SK-N-SH treated with all-trans-retinoic acid at 6 μM for 48 hours (cell line): ENCODE results near the gene PFKP.

Experiments used
- ATAC-seq: fragments of 200-7000 bp; cut with Tn5 transposase; 3 replicates; pipeline ENCODE4 v1.9.1; 2020; ENCODE audit warnings: mild to moderate bottlenecking, moderate library complexity
- ARNTL ChIP-seq: fragments of 450-650 bp; formaldehyde crosslinking; IDR thresholded peaks from 2 replicates; pipeline ENCODE4 v1.5.0; 2020; ENCODE audit warnings: low read depth, mild to moderate bottlenecking, moderate library complexity, borderline replicate concordance
- BACH2 ChIP-seq: fragments of 250-450 bp; sonication (Bioruptor Pico); IDR thresholded peaks from 2 replicates; pipeline ENCODE4 v1.9.0; 2021; ENCODE audit warnings: mild to moderate bottlenecking, borderline replicate concordance
- CREB5 ChIP-seq: fragments of 250-450 bp; sonication (Bioruptor Pico); IDR thresholded peaks from 2 replicates; pipeline ENCODE4 v1.5.1; 2020; ENCODE audit warnings: low read depth, mild to moderate bottlenecking, moderate library complexity
- CSRNP3 ChIP-seq: fragments of 250-450 bp; sonication (Bioruptor Pico); IDR thresholded peaks from 2 replicates; pipeline ENCODE4 v1.5.1; 2021; ENCODE audit warnings: mild to moderate bottlenecking, moderate library complexity
- ESRRG ChIP-seq: fragments of 250-450 bp; sonication (Bioruptor Pico); IDR thresholded peaks from 2 replicates; pipeline ENCODE4 v1.6.1; 2021; ENCODE audit warnings: mild to moderate bottlenecking
- GLIS3 ChIP-seq: fragments of 250-450 bp; sonication (Bioruptor Pico); IDR thresholded peaks from 2 replicates; pipeline ENCODE4 v1.5.0; 2020; ENCODE audit warnings: mild to moderate bottlenecking, moderate library complexity
- OSR1 ChIP-seq: fragments of 250-450 bp; sonication (Bioruptor Pico); IDR thresholded peaks from 2 replicates; pipeline ENCODE4 v1.8.0; 2022; ENCODE audit warnings: moderate library complexity, mild to moderate bottlenecking, inconsistent platforms
- PATZ1 ChIP-seq: fragments of 250-450 bp; sonication (Bioruptor Pico); IDR thresholded peaks from 2 replicates; pipeline ENCODE4 v1.8.0; 2020; ENCODE audit warnings: mild to moderate bottlenecking, moderate library complexity, borderline replicate concordance
- PPARA ChIP-seq: fragments of 250-450 bp; sonication (Bioruptor Pico); IDR thresholded peaks from 2 replicates; pipeline ENCODE4 v1.5.0; 2020; ENCODE audit warnings: mild to moderate bottlenecking, borderline replicate concordance
- RARB ChIP-seq: fragments of 250-450 bp; sonication (Bioruptor Pico); IDR thresholded peaks from 2 replicates; pipeline ENCODE4 v1.8.0; 2021; ENCODE audit warnings: mild to moderate bottlenecking, moderate library complexity
- SNAI2 ChIP-seq: fragments of 250-450 bp; sonication (Bioruptor Pico); IDR thresholded peaks from 2 replicates; pipeline ENCODE4 v1.5.0; 2020; ENCODE audit warnings: mild to moderate bottlenecking, moderate library complexity
- TCF4 ChIP-seq: fragments of 250-450 bp; sonication (Bioruptor Pico); IDR thresholded peaks from 2 replicates; pipeline ENCODE4 v1.8.0; 2021; ENCODE audit warnings: mild to moderate bottlenecking, moderate library complexity, borderline replicate concordance
- TOX ChIP-seq: fragments of 250-450 bp; sonication (Bioruptor Pico); IDR thresholded peaks from 2 replicates; pipeline ENCODE4 v1.8.0; 2021; ENCODE audit warnings: mild to moderate bottlenecking, moderate library complexity, borderline replicate concordance
- ZC3H10 ChIP-seq: fragments of 250-450 bp; sonication (Bioruptor Pico); IDR thresholded peaks from 2 replicates; pipeline ENCODE4 v1.5.1; 2021; ENCODE audit warnings: mild to moderate bottlenecking, moderate library complexity
- ZFP3 ChIP-seq: fragments of 250-450 bp; sonication (Bioruptor Pico); IDR thresholded peaks from 2 replicates; pipeline ENCODE4 v1.5.0; 2020; ENCODE audit warnings: mild to moderate bottlenecking, moderate library complexity
- ZFP30 ChIP-seq: fragments of 450-650 bp; formaldehyde crosslinking; IDR thresholded peaks from 2 replicates; pipeline ENCODE4 v1.5.0; 2022; ENCODE audit warnings: mild to moderate bottlenecking, moderate library complexity
- ZNF565 ChIP-seq: fragments of 450-650 bp; formaldehyde crosslinking; conservative IDR thresholded peaks from 2 replicates; pipeline ENCODE4 v1.5.0; 2020; ENCODE audit warnings: low read depth, mild to moderate bottlenecking, moderate library complexity
- ZNF8 ChIP-seq: fragments of 450-650 bp; formaldehyde crosslinking; IDR thresholded peaks from 2 replicates; pipeline ENCODE4 v1.5.0; 2020; ENCODE audit warnings: mild to moderate bottlenecking, moderate library complexity
- TF ChIP-seq, protein P1 (sequence below): fragments of 250-450 bp; sonication (Bioruptor Pico); IDR thresholded peaks from 2 replicates; pipeline ENCODE4 v1.8.0; 2021; ENCODE audit warnings: low read depth, mild to moderate bottlenecking, moderate library complexity, borderline replicate concordance

Gene PFKP

GRCh38 chr10:3154666-3155065, 87.3 kb downstream of the PFKP start:
- ATAC-seq = no peak
- TF ChIP-seq PATZ1 (CRISPR knock-in tag) (no peak), SNAI2 (no peak), ZFP3 (no peak), GLIS3 (CRISPR knock-in tag) (no peak), PPARA (CRISPR knock-in tag) (no peak), ZFP30 (no peak), RARB (CRISPR knock-in tag) (no peak), ARNTL (CRISPR knock-in tag) (no peak), CSRNP3 (CRISPR knock-in tag) (no peak)
- TF ChIP-seq, protein P1, sequence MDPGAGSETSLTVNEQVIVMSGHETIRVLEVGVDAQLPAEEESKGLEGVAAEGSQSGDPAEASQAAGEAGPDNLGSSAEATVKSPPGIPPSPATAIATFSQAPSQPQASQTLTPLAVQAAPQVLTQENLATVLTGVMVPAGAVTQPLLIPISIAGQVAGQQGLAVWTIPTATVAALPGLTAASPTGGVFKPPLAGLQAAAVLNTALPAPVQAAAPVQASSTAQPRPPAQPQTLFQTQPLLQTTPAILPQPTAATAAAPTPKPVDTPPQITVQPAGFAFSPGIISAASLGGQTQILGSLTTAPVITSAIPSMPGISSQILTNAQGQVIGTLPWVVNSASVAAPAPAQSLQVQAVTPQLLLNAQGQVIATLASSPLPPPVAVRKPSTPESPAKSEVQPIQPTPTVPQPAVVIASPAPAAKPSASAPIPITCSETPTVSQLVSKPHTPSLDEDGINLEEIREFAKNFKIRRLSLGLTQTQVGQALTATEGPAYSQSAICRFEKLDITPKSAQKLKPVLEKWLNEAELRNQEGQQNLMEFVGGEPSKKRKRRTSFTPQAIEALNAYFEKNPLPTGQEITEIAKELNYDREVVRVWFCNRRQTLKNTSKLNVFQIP (CRISPR knock-in tag) = no peak

DNA sequence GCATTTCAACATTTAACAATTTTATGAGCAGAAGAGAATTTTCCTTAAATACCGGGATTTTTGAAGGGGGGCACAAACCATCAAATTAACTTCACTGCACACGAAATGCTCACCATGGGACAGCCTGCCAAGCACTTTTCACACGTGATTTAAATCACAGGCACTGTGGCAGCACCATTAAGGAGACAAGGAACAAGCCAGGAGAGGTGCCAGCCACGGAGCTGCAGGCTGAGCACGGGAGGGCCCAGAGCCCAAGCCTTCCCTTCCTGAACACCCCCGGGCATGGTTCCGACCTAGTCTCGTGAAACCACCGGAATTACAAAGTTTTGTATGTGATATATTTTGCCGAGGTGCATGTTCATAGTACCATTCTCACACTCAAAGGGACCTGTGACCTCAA, 91.8 kb downstream of the PFKP start:
- no peak for ATAC-seq
- TF ChIP-seq TCF4 (CRISPR knock-in tag) (no peak), ZNF565 (CRISPR knock-in tag) (no peak), SNAI2 (no peak), RARB (CRISPR knock-in tag) (no peak), CSRNP3 (CRISPR knock-in tag) (no peak), ESRRG (no peak), CREB5 (CRISPR knock-in tag) (no peak), OSR1 (CRISPR knock-in tag) (no peak), PPARA (CRISPR knock-in tag) (no peak), ZC3H10 (no peak), GLIS3 (CRISPR knock-in tag) (no peak), TOX (CRISPR knock-in tag) (no peak), BACH2 (CRISPR knock-in tag) (no peak), PATZ1 (CRISPR knock-in tag) (no peak), ZNF8 (no peak)
- TF ChIP-seq, protein P1 (CRISPR knock-in tag) = no peak
